Measurements from ENCODE around the gene PAX7. TPM values are rescaled to one million over a fixed set of nuclear protein-coding genes. Genes with fewer than 3 reads are reported as not detected.

The PAX7 gene
- total and polyA plus RNA-seq, 2 donors (not counting 1 experiment from before 2014, with no cell fraction given): not detected

- Mint-ChIP-seq H3K9me3 (ENCODE audit: insufficient read depth) (no peaks in the 10 kb centered on the region), H3K27me3 (peaks cover 23% of the 10 kb centered on the region), H3K27ac (no peak overlapping the region), H3K4me1 (no peaks in the 10 kb centered on the region), H3K4me3 (no peak overlapping the region)
- H2AFZ ChIP-seq (ENCODE audit: insufficient read depth, low read depth, low read length, poor library complexity, severe bottlenecking): no peak overlapping the region
- no peak overlapping the region for H3K27ac ChIP-seq (ENCODE audit: low read length in 2 of 2)
- peaks cover 0 to 20% (median 3%) of the 10 kb centered on the region in 3 donors for H3K9me3 ChIP-seq (ENCODE audit: control extremely low read depth in 1 of 3, control insufficient read depth in 2 of 3, insufficient read depth in 1 of 3, low read length in 2 of 3)
- POLR2A ChIA-PET: no interaction called here
- H4K20me1 ChIP-seq (ENCODE audit: control insufficient read depth, insufficient read depth, low read length, poor library complexity, severe bottlenecking): no peaks in the 10 kb centered on the region
- H3K36me3 ChIP-seq (replicated peaks in 1 of 2; ENCODE audit: control extremely low read depth in 1 of 2, control insufficient read depth in 1 of 2, extremely low read depth in 1 of 2, insufficient read depth in 2 of 2, low read length in 1 of 2): no peaks in the 10 kb centered on the region
- no peak overlapping the region for H3K4me2 ChIP-seq (replicated peaks; ENCODE audit: low read depth, low read length, poor library complexity, severe bottlenecking)
- H3K79me2 ChIP-seq (ENCODE audit: control insufficient read depth, insufficient read depth, low read length): no peaks in the 10 kb centered on the region
- peaks cover 0 to 8% (median 0%) of the 10 kb centered on the region in 4 experiments for H3K27me3 ChIP-seq (replicated peaks in 1 of 4; ENCODE audit: control extremely low read depth in 1 of 4, control insufficient read depth in 3 of 4, insufficient read depth in 4 of 4, low read length in 3 of 4)
- intact Hi-C loops (cut with micrococcal nuclease): no loop called here
- 79% methylated on average over 5 of the region's 5 CpGs for WGBS (ENCODE audit: insufficient coverage)
- no peak for DNase-seq
- H3K4me3 ChIP-seq (ENCODE audit: control extremely low read depth in 1 of 5, extremely low read depth in 1 of 5, insufficient read depth in 1 of 5, low read depth in 2 of 5, low read length in 4 of 5): no peak overlapping the region
- ATAC-seq (ENCODE audit: low read depth): no peak
- no peak overlapping the region for H3K9ac ChIP-seq (ENCODE audit: low read length)
- no peaks in the 10 kb centered on the region for H3K4me1 ChIP-seq (ENCODE audit: control insufficient read depth in 2 of 2, insufficient read depth in 2 of 2, low read length in 2 of 2)
- no peak for TF ChIP-seq EZH2 (IDR thresholded peaks at IDR 0.05; ENCODE audit: borderline replicate concordance, insufficient read depth, low read depth, low read length, poor library complexity, severe bottlenecking)
- TF ChIP-seq CTCF (IDR thresholded peaks at IDR 0.05): no peak
- CTCF ChIA-PET: no interaction called here
These were observed 116.3 kb downstream of the PAX7 start for GRCh38 chr1:18746981-18747380.

DNA sequence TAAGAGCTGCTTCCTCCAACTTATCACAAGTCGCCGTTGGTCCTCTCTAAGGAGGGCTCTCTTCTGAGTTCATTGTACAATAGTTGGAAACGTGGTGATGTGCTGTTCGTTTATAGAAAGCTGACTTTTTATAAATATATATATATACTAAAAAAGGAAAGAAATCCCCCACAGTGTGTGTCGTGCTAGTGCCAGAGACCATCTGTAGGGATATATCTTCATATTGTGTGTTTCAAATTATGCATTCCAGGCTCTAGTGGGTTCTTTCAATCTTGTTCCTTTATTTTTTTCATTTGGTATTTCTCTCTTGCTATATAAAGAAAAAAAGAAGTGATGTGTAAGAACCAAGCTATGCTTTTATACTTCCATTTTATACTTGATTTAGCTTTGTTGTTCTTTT lies 117.0 kb downstream of the PAX7 start:
- Mint-ChIP-seq H3K27me3 (peaks cover 27% of the 10 kb centered on the region), H3K4me3 (no peak overlapping the region), H3K27ac (no peak overlapping the region), H3K9me3 (ENCODE audit: insufficient read depth) (no peaks in the 10 kb centered on the region), H3K4me1 (no peaks in the 10 kb centered on the region)
- intact Hi-C loops (cut with micrococcal nuclease): no loop called here
- ChIA-PET CTCF (no interaction called here), POLR2A (no interaction called here)
- no peak overlapping the region for H3K27ac ChIP-seq (ENCODE audit: low read length in 2 of 2)
- H2AFZ ChIP-seq (ENCODE audit: insufficient read depth, low read depth, low read length, poor library complexity, severe bottlenecking): no peak overlapping the region
- H4K20me1 ChIP-seq (ENCODE audit: control insufficient read depth, insufficient read depth, low read length, poor library complexity, severe bottlenecking): no peaks in the 10 kb centered on the region
- no peak overlapping the region for H3K9ac ChIP-seq (ENCODE audit: low read length)
- no peaks in the 10 kb centered on the region for H3K4me1 ChIP-seq (ENCODE audit: control insufficient read depth in 2 of 2, insufficient read depth in 2 of 2, low read length in 2 of 2)
- ATAC-seq (ENCODE audit: low read depth) (no peak), DNase-seq (no peak)
- no peak overlapping the region for H3K4me3 ChIP-seq (ENCODE audit: control extremely low read depth in 1 of 5, extremely low read depth in 1 of 5, insufficient read depth in 1 of 5, low read depth in 2 of 5, low read length in 4 of 5)
- H3K9me3 ChIP-seq (ENCODE audit: control extremely low read depth in 1 of 3, control insufficient read depth in 2 of 3, insufficient read depth in 1 of 3, low read length in 2 of 3): peaks cover 0 to 21% (median 3%) of the 10 kb centered on the region in 3 donors
- H3K27me3 ChIP-seq (replicated peaks in 1 of 4; ENCODE audit: control extremely low read depth in 1 of 4, control insufficient read depth in 3 of 4, insufficient read depth in 4 of 4, low read length in 3 of 4): peaks cover 0 to 9% (median 1%) of the 10 kb centered on the region in 4 experiments
- H3K36me3 ChIP-seq (replicated peaks in 1 of 2; ENCODE audit: control extremely low read depth in 1 of 2, control insufficient read depth in 1 of 2, extremely low read depth in 1 of 2, insufficient read depth in 2 of 2, low read length in 1 of 2): no peaks in the 10 kb centered on the region
- no peaks in the 10 kb centered on the region for H3K79me2 ChIP-seq (ENCODE audit: control insufficient read depth, insufficient read depth, low read length)
- WGBS (ENCODE audit: insufficient coverage): no CpG with 5 or more reads among the region's 5 CpGs
- H3K4me2 ChIP-seq (replicated peaks; ENCODE audit: low read depth, low read length, poor library complexity, severe bottlenecking): no peak overlapping the region
- TF ChIP-seq CTCF (IDR thresholded peaks at IDR 0.05) (no peak), EZH2 (IDR thresholded peaks at IDR 0.05; ENCODE audit: borderline replicate concordance, insufficient read depth, low read depth, low read length, poor library complexity, severe bottlenecking) (no peak)

Data from B cell (primary cell).